ENCODE results near the gene PKD2L1. TPM values are rescaled to one million over a fixed set of nuclear protein-coding genes. Genes with fewer than 3 reads are reported as not detected.
A peak's percentile ranks its signal among the peaks of the same experiment; 100 is the strongest.

PKD2L1 gene
- total and polyA plus RNA-seq, 9 of the 15 experiments (the other 6 are each of a cell fraction or from before 2014, with no cell fraction given) = not detected

DNA sequence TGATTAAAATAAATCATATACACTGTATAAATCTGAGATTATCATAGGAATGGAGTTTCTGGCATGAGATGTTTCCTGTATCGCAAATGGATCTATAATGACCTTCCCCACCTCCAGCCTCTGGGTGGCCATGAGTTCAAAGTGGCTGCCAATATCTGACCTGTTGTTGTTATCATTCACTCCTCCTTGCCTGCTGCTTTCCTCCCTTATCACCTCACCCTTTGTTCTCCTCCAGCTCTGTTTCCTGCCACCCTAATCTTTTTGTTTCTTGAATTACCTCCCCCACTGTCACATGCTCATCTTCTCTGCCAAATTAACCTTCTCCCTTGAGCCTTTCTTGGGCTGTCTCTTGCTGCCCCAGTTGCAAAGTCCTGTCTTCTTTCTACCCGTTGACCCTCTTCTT is 29.0 kb upstream of the PKD2L1 start (continued):
- TF ChIP-seq NR2C2 (CRISPR knock-in tag; IDR thresholded peaks at IDR 0.05) (no peak), NR2C2 (tag; IDR thresholded peaks at IDR 0.05) (peak; percentile 70), NFIC (IDR thresholded peaks at IDR 0.05) (peak; percentile 89), SRF (CRISPR knock-in tag; IDR thresholded peaks at IDR 0.05) (no peak), ZNF41 (CRISPR knock-in tag; conservative IDR thresholded peaks at IDR 0.05) (no peak), HDAC1 (IDR thresholded peaks at IDR 0.05) (peak; percentile 48 to 92; a peak in 3 of 4 replicates), DPF2 (IDR thresholded peaks at IDR 0.05) (peak; percentile 96), GATAD2A (IDR thresholded peaks at IDR 0.05) (peak; percentile 55; the same call in 1 of the 2 replicates), MCM7 (IDR thresholded peaks at IDR 0.05) (no peak), EHMT2 (IDR thresholded peaks at IDR 0.05) (peak; percentile 56; the same call in 1 of the 2 replicates), ZNF766 (CRISPR knock-in tag; conservative IDR thresholded peaks at IDR 0.05) (peak; percentile 77), CSDE1 (IDR thresholded peaks at IDR 0.05) (no peak), LEF1 (IDR thresholded peaks at IDR 0.05) (peak; percentile 98), ZKSCAN8 (CRISPR knock-in tag; IDR thresholded peaks at IDR 0.05) (0 out of 2 replicates have a peak, but pooled peaks have one; percentile 39), ETV1 (tag; conservative IDR thresholded peaks at IDR 0.05; ENCODE audit: low read depth) (peak; percentile 92), ERF (CRISPR knock-in tag; IDR thresholded peaks at IDR 0.05) (no peak), POLR2AphosphoS2 (IDR thresholded peaks at IDR 0.05; ENCODE audit: low read length) (peak; percentile 80; the same call in 1 of the 2 replicates), CTBP1 (IDR thresholded peaks at IDR 0.05; ENCODE audit: borderline replicate concordance) (peak; percentile 86), LARP7 (IDR thresholded peaks at IDR 0.05) (peak; percentile 77; the same call in 1 of the 2 replicates), MNT (conservative IDR thresholded peaks at IDR 0.05) (peak in 1 of 2 experiments; percentile 55; a peak in 1 of 4 replicates), ZNF280B (CRISPR knock-in tag; IDR thresholded peaks at IDR 0.05) (no peak), POLR2B (IDR thresholded peaks at IDR 0.05; ENCODE audit: low read depth, partially characterized antibody) (peak; percentile 55), SMARCE1 (IDR thresholded peaks at IDR 0.05) (peak; percentile 93), MTA3 (IDR thresholded peaks at IDR 0.05; ENCODE audit: borderline replicate concordance) (peak; percentile 49; the same call in 1 of the 2 replicates), NCOA1 (IDR thresholded peaks at IDR 0.05; ENCODE audit: low read depth) (peak; percentile 88; the same call in 1 of the 2 replicates), L3MBTL2 (IDR thresholded peaks at IDR 0.05) (no peak), ZNF589 (CRISPR knock-in tag; IDR thresholded peaks at IDR 0.05; ENCODE audit: low read depth) (0 out of 2 replicates have a peak, but pooled peaks have one; percentile 44), NFE2L1 (tag; IDR thresholded peaks at IDR 0.05; ENCODE audit: borderline replicate concordance, low read depth) (no peak)
- TF ChIP-seq, protein P1, sequence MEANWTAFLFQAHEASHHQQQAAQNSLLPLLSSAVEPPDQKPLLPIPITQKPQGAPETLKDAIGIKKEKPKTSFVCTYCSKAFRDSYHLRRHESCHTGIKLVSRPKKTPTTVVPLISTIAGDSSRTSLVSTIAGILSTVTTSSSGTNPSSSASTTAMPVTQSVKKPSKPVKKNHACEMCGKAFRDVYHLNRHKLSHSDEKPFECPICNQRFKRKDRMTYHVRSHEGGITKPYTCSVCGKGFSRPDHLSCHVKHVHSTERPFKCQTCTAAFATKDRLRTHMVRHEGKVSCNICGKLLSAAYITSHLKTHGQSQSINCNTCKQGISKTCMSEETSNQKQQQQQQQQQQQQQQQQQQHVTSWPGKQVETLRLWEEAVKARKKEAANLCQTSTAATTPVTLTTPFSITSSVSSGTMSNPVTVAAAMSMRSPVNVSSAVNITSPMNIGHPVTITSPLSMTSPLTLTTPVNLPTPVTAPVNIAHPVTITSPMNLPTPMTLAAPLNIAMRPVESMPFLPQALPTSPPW (CRISPR knock-in tag; IDR thresholded peaks at IDR 0.05) = peak; percentile 28; the same call in 1 of the 2 replicates
